ENCODE measurements around the gene CST4. TPM values are rescaled to one million over a fixed set of nuclear protein-coding genes. Genes with fewer than 3 reads are reported as not detected.

Gene CST4
- total RNA-seq, 1 donor from 2014 or later = not detected

DNA sequence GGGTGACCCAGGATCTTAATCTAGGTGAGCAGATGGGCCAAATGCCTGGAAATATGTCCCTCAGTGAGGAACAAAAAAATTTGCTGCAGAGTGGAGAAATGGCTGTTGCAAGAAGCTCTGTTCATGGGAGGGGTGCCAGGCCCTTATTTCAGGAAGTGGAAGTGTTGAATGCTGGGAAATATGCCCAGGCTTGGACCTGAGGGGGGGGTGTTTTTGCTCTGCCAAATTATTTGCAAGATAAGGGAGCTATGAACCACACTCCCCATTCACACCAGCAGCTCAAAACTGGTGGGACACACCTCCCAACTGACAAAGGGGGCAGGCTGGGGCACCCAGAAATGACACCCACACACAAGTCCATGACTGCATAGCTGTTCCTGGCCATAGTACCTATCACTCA, 8.7 kb downstream of the CST4 start:
- Histone ChIP-seq H3K4me3 (ENCODE audit: low read depth, low read length) (no peak overlapping the region), H3K27me3 (ENCODE audit: control insufficient read depth, insufficient read depth, low read length) (peaks cover 3% of the 10 kb centered on the region), H3K36me3 (ENCODE audit: control insufficient read depth, insufficient read depth, low read length) (no peaks in the 10 kb centered on the region)
- no peak for DNase-seq (ENCODE audit: low read depth)
- TF ChIP-seq, protein P1, sequence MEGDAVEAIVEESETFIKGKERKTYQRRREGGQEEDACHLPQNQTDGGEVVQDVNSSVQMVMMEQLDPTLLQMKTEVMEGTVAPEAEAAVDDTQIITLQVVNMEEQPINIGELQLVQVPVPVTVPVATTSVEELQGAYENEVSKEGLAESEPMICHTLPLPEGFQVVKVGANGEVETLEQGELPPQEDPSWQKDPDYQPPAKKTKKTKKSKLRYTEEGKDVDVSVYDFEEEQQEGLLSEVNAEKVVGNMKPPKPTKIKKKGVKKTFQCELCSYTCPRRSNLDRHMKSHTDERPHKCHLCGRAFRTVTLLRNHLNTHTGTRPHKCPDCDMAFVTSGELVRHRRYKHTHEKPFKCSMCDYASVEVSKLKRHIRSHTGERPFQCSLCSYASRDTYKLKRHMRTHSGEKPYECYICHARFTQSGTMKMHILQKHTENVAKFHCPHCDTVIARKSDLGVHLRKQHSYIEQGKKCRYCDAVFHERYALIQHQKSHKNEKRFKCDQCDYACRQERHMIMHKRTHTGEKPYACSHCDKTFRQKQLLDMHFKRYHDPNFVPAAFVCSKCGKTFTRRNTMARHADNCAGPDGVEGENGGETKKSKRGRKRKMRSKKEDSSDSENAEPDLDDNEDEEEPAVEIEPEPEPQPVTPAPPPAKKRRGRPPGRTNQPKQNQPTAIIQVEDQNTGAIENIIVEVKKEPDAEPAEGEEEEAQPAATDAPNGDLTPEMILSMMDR (IDR thresholded peaks at IDR 0.05; ENCODE audit: insufficient read depth, low read length, poor library complexity, severe bottlenecking) = no peak

DNA sequence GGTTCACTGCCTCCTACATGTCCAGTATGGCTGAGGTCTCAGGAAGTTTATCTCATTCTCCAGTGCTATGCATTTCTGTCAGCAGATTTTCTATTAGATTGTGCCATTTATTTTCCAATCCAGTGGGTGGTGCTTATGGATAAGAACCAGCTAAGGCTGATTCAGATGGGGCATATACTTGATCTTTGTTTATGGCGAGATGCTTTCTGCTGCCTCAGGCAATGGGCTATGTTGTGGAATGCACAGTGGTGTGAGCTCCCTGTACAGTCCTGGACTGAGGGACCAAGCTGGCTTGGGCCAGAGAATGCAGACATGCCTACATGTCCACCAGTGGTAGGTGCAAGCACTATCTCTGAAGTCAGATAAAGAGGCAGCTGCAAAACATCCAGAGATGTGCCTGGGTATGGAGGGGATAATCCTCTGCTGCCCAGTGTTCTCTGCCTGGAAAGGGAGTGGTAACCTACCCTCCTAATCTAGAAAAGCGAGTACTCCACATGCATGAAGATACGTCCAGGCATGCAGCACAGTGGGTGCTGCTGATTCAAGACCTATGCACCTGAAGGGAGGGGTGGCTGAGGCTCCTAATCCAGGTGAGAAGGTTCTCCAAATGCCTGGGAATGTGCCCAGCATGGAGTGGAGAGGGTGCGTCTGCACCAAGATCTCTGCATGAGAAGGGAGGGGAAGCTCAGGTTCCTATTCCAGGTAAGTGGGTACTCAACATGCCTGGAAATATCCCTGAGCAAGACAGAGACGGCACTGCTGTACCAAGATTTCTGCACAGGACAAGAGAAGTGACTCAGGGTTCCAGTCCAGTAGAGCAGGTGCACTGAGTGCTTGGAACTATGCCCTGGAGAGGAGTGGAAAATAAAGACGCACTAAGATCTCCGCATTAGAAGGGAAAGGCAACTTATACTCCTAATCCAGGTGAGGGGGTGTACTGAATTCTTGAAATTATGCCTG, 9.4 kb downstream of the CST4 start:
- TF ChIP-seq, protein P1 (IDR thresholded peaks at IDR 0.05; ENCODE audit: insufficient read depth, low read length, poor library complexity, severe bottlenecking) = no peak
- no peak overlapping the region for H3K4me3 ChIP-seq (ENCODE audit: low read depth, low read length)
- peaks cover 3% of the 10 kb centered on the region for H3K27me3 ChIP-seq (ENCODE audit: control insufficient read depth, insufficient read depth, low read length)
- no peak for DNase-seq (ENCODE audit: low read depth)
- H3K36me3 ChIP-seq (ENCODE audit: control insufficient read depth, insufficient read depth, low read length) = no peaks in the 10 kb centered on the region

DNA sequence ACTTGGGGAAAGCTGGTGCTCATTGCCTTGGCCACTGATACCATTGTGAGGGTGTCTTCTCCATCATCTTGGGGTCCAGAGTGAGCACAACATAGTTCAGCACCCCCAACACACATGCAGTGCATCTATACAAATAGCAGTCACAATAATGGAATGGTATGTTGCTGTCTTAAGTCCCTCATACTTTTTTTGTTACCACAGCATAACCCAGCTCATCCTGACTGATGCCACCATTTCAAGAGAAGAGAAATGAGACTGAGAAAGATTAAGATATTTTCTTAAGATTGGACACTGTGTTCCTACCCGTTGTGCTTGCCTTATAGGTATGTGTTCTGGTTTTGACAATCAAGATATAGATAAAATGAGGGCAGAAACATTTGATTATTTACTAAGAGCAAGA, 15.6 kb downstream of the CST4 start:
- TF ChIP-seq, protein P1 (IDR thresholded peaks at IDR 0.05; ENCODE audit: insufficient read depth, low read length, poor library complexity, severe bottlenecking) = no peak
- Histone ChIP-seq H3K27me3 (ENCODE audit: control insufficient read depth, insufficient read depth, low read length) (no peaks in the 10 kb centered on the region), H3K36me3 (ENCODE audit: control insufficient read depth, insufficient read depth, low read length) (no peaks in the 10 kb centered on the region), H3K4me3 (ENCODE audit: low read depth, low read length) (no peak overlapping the region)
- DNase-seq (ENCODE audit: low read depth) = no peak

DNA sequence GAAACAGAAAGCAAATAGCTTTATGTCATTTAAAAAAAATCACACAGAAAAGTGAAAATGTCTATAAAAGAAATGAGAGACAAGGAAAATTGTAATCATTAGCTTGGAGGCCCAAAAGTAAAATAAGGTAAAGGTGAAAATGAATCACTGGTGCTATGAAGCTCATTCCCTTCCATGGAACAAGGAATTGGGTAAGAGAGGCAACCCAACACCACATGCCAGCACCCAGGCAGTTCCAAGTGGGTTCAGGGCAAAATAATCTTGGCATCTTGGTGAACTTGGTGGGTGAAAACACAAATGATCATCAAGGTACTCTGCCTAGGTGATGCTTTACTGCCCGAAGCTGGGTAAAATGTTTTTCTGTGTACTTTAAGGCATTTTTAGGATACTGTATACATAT, 16.7 kb downstream of the CST4 start:
- DNase-seq (ENCODE audit: low read depth) = no peak
- no peaks in the 10 kb centered on the region for H3K36me3 ChIP-seq (ENCODE audit: control insufficient read depth, insufficient read depth, low read length)
- H3K27me3 ChIP-seq (ENCODE audit: control insufficient read depth, insufficient read depth, low read length) = no peaks in the 10 kb centered on the region
- TF ChIP-seq, protein P1 (IDR thresholded peaks at IDR 0.05; ENCODE audit: insufficient read depth, low read length, poor library complexity, severe bottlenecking) = no peak
- no peak overlapping the region for H3K4me3 ChIP-seq (ENCODE audit: low read depth, low read length)

DNA sequence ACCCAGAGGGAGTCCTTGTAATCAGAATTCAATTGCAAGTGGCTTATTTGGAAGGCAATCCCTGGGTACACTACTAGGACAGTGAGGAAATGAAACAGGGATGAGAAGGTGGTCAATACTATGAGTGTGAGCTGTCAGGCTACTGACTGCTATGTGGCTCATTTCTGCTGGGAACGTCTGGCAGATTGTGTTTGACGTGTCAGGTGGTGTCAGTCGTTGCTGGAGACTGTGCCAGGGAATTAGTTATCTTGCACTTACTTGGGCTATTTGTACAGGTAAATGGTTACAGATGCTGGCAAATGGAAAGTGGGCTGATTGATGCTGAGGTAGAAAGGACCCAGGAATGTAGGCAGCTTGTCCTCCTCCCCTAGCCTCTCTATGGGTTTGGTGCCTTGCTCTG, 17.4 kb downstream of the CST4 start:
- H3K36me3 ChIP-seq (ENCODE audit: control insufficient read depth, insufficient read depth, low read length) = no peaks in the 10 kb centered on the region
- no peak for DNase-seq (ENCODE audit: low read depth)
- no peaks in the 10 kb centered on the region for H3K27me3 ChIP-seq (ENCODE audit: control insufficient read depth, insufficient read depth, low read length)
- H3K4me3 ChIP-seq (ENCODE audit: low read depth, low read length) = no peak overlapping the region
- TF ChIP-seq, protein P1 (IDR thresholded peaks at IDR 0.05; ENCODE audit: insufficient read depth, low read length, poor library complexity, severe bottlenecking) = no peak
